ENCODE measurements around the gene ADARB2. TPM values are rescaled to one million over a fixed set of nuclear protein-coding genes. Genes with fewer than 3 reads are reported as not detected.
A peak's percentile ranks its signal among the peaks of the same experiment; 100 is the strongest.

ADARB2 gene
- total and polyA plus RNA-seq, 5 donors from 2014 or later = 0.27 to 2.9 (median 0.69) TPM; not detected in 1

- no peaks in the 10 kb centered on the region for H3K4me1 Mint-ChIP-seq
- Histone ChIP-seq H3K27me3 (ENCODE audit: control insufficient read depth, insufficient read depth, low read length) (no peaks in the 10 kb centered on the region), H3K36me3 (ENCODE audit: control insufficient read depth, insufficient read depth, low read length) (no peaks in the 10 kb centered on the region), H3K27ac (ENCODE audit: insufficient read depth, low read length, poor library complexity, severe bottlenecking) (no peak overlapping the region), H3K4me3 (ENCODE audit: low read depth, low read length) (no peak overlapping the region), H3K9me3 (ENCODE audit: control insufficient read depth in 2 of 2, low read length in 2 of 2) (peaks cover 0 to 3% of the 10 kb centered on the region in 2 experiments), H3K4me1 (ENCODE audit: control insufficient read depth, insufficient read depth, low read length, poor library complexity, severe bottlenecking) (no peaks in the 10 kb centered on the region)
- no peaks in the 10 kb centered on the region for H3K36me3 Mint-ChIP-seq
- peaks cover 0 to 2% (median 0%) of the 10 kb centered on the region in 7 donors for H3K9me3 Mint-ChIP-seq
- no peak overlapping the region for H3K4me3 Mint-ChIP-seq
- ATAC-seq (ENCODE audit: low read depth in 2 of 2) (no peak), DNase-seq (no peak)
- no peaks in the 10 kb centered on the region for H3K27me3 Mint-ChIP-seq
- H3K27ac Mint-ChIP-seq = no peak overlapping the region
Observed at GRCh38 chr10:1602037-1602484, 135.3 kb downstream of the ADARB2 start.

- H3K27me3 ChIP-seq (ENCODE audit: control insufficient read depth, insufficient read depth, low read length) = no peaks in the 10 kb centered on the region
- no peak overlapping the region for H3K27ac ChIP-seq (ENCODE audit: insufficient read depth, low read length, poor library complexity, severe bottlenecking)
- H3K36me3 ChIP-seq (ENCODE audit: control insufficient read depth, insufficient read depth, low read length) = no peaks in the 10 kb centered on the region
- no peak overlapping the region for H3K4me3 ChIP-seq (ENCODE audit: low read depth, low read length)
- ATAC-seq (ENCODE audit: low read depth in 2 of 2) (no peak), DNase-seq (no peak)
- H3K9me3 Mint-ChIP-seq = peaks cover 0 to 2% (median 0%) of the 10 kb centered on the region in 7 donors
- H3K4me1 Mint-ChIP-seq = no peaks in the 10 kb centered on the region
- peaks cover 0 to 3% of the 10 kb centered on the region in 2 experiments for H3K9me3 ChIP-seq (ENCODE audit: control insufficient read depth in 2 of 2, low read length in 2 of 2)
- no peak overlapping the region for H3K27ac Mint-ChIP-seq
- H3K4me3 Mint-ChIP-seq = peak overlapping the region in 1 of 4 donors; percentile 8
- no peaks in the 10 kb centered on the region for H3K4me1 ChIP-seq (ENCODE audit: control insufficient read depth, insufficient read depth, low read length, poor library complexity, severe bottlenecking)
- H3K36me3 Mint-ChIP-seq = no peaks in the 10 kb centered on the region
- peaks cover 2% of the 10 kb centered on the region for H3K27me3 Mint-ChIP-seq
Observed at GRCh38 chr10:1601406-1601805, 135.9 kb downstream of the ADARB2 start.

GRCh38 chr10:1600861-1601260 is 136.5 kb downstream of the ADARB2 start:
- Histone ChIP-seq H3K36me3 (ENCODE audit: control insufficient read depth, insufficient read depth, low read length) (no peaks in the 10 kb centered on the region), H3K9me3 (ENCODE audit: control insufficient read depth in 2 of 2, low read length in 2 of 2) (peaks cover 0 to 3% of the 10 kb centered on the region in 2 experiments), H3K27me3 (ENCODE audit: control insufficient read depth, insufficient read depth, low read length) (no peaks in the 10 kb centered on the region), H3K4me1 (ENCODE audit: control insufficient read depth, insufficient read depth, low read length, poor library complexity, severe bottlenecking) (no peaks in the 10 kb centered on the region), H3K4me3 (ENCODE audit: low read depth, low read length) (no peak overlapping the region), H3K27ac (ENCODE audit: insufficient read depth, low read length, poor library complexity, severe bottlenecking) (no peak overlapping the region)
- Mint-ChIP-seq H3K36me3 (no peaks in the 10 kb centered on the region), H3K4me3 (no peak overlapping the region), H3K27me3 (peaks cover 4% of the 10 kb centered on the region), H3K27ac (no peak overlapping the region), H3K4me1 (no peaks in the 10 kb centered on the region), H3K9me3 (peaks cover 0 to 2% (median 0%) of the 10 kb centered on the region in 7 donors)
- no peak for ATAC-seq (ENCODE audit: low read depth in 2 of 2)
- DNase-seq = no peak

- Mint-ChIP-seq H3K27ac (no peak overlapping the region), H3K36me3 (no peaks in the 10 kb centered on the region), H3K9me3 (peaks cover 0 to 2% (median 0%) of the 10 kb centered on the region in 7 donors), H3K4me3 (no peak overlapping the region), H3K4me1 (no peaks in the 10 kb centered on the region), H3K27me3 (peaks cover 4% of the 10 kb centered on the region)
- Histone ChIP-seq H3K9me3 (ENCODE audit: control insufficient read depth in 2 of 2, low read length in 2 of 2) (peaks cover 0 to 3% of the 10 kb centered on the region in 2 experiments), H3K27me3 (ENCODE audit: control insufficient read depth, insufficient read depth, low read length) (no peaks in the 10 kb centered on the region), H3K4me3 (ENCODE audit: low read depth, low read length) (no peak overlapping the region), H3K27ac (ENCODE audit: insufficient read depth, low read length, poor library complexity, severe bottlenecking) (no peak overlapping the region), H3K4me1 (ENCODE audit: control insufficient read depth, insufficient read depth, low read length, poor library complexity, severe bottlenecking) (no peaks in the 10 kb centered on the region), H3K36me3 (ENCODE audit: control insufficient read depth, insufficient read depth, low read length) (no peaks in the 10 kb centered on the region)
- no peak for ATAC-seq (ENCODE audit: low read depth in 2 of 2)
- DNase-seq = no peak
Observed at GRCh38 chr10:1598393-1599153, 138.8 kb downstream of the ADARB2 start.

- Mint-ChIP-seq H3K9me3 (peaks cover 0 to 2% (median 0%) of the 10 kb centered on the region in 7 donors), H3K4me3 (no peak overlapping the region), H3K27me3 (peaks cover 4% of the 10 kb centered on the region), H3K36me3 (no peaks in the 10 kb centered on the region), H3K4me1 (no peaks in the 10 kb centered on the region), H3K27ac (no peak overlapping the region)
- H3K4me1 ChIP-seq (ENCODE audit: control insufficient read depth, insufficient read depth, low read length, poor library complexity, severe bottlenecking) = no peaks in the 10 kb centered on the region
- H3K9me3 ChIP-seq (ENCODE audit: control insufficient read depth in 2 of 2, low read length in 2 of 2) = peaks cover 0 to 3% of the 10 kb centered on the region in 2 experiments
- no peak overlapping the region for H3K4me3 ChIP-seq (ENCODE audit: low read depth, low read length)
- no peaks in the 10 kb centered on the region for H3K27me3 ChIP-seq (ENCODE audit: control insufficient read depth, insufficient read depth, low read length)
- no peak overlapping the region for H3K27ac ChIP-seq (ENCODE audit: insufficient read depth, low read length, poor library complexity, severe bottlenecking)
- ATAC-seq (ENCODE audit: low read depth in 2 of 2) (no peak), DNase-seq (no peak)
- H3K36me3 ChIP-seq (ENCODE audit: control insufficient read depth, insufficient read depth, low read length) = no peaks in the 10 kb centered on the region
Observed at GRCh38 chr10:1597370-1598146, 139.8 kb downstream of the ADARB2 start.

GRCh38 chr10:1596482-1597099 is 140.7 kb downstream of the ADARB2 start:
- Mint-ChIP-seq H3K27ac (no peak overlapping the region), H3K36me3 (no peaks in the 10 kb centered on the region), H3K4me1 (no peaks in the 10 kb centered on the region), H3K9me3 (peaks cover 0 to 2% (median 0%) of the 10 kb centered on the region in 7 donors), H3K4me3 (no peak overlapping the region), H3K27me3 (peaks cover 4% of the 10 kb centered on the region)
- H3K4me3 ChIP-seq (ENCODE audit: low read depth, low read length) = no peak overlapping the region
- ATAC-seq (ENCODE audit: low read depth in 2 of 2) = no peak
- DNase-seq = no peak
- H3K36me3 ChIP-seq (ENCODE audit: control insufficient read depth, insufficient read depth, low read length) = no peaks in the 10 kb centered on the region
- no peak overlapping the region for H3K27ac ChIP-seq (ENCODE audit: insufficient read depth, low read length, poor library complexity, severe bottlenecking)
- H3K4me1 ChIP-seq (ENCODE audit: control insufficient read depth, insufficient read depth, low read length, poor library complexity, severe bottlenecking) = no peaks in the 10 kb centered on the region
- H3K27me3 ChIP-seq (ENCODE audit: control insufficient read depth, insufficient read depth, low read length) = no peaks in the 10 kb centered on the region
- H3K9me3 ChIP-seq (ENCODE audit: control insufficient read depth in 2 of 2, low read length in 2 of 2) = peaks cover 0 to 3% of the 10 kb centered on the region in 2 experiments

- H3K4me3 Mint-ChIP-seq = no peak overlapping the region
- H3K27me3 Mint-ChIP-seq = peaks cover 4% of the 10 kb centered on the region
- Histone ChIP-seq H3K4me3 (ENCODE audit: low read depth, low read length) (no peak overlapping the region), H3K27me3 (ENCODE audit: control insufficient read depth, insufficient read depth, low read length) (no peaks in the 10 kb centered on the region), H3K36me3 (ENCODE audit: control insufficient read depth, insufficient read depth, low read length) (no peaks in the 10 kb centered on the region), H3K4me1 (ENCODE audit: control insufficient read depth, insufficient read depth, low read length, poor library complexity, severe bottlenecking) (no peaks in the 10 kb centered on the region), H3K9me3 (ENCODE audit: control insufficient read depth in 2 of 2, low read length in 2 of 2) (peaks cover 0 to 3% of the 10 kb centered on the region in 2 experiments), H3K27ac (ENCODE audit: insufficient read depth, low read length, poor library complexity, severe bottlenecking) (no peak overlapping the region)
- H3K9me3 Mint-ChIP-seq = peaks cover 0 to 4% (median 0%) of the 10 kb centered on the region in 7 donors
- no peaks in the 10 kb centered on the region for H3K4me1 Mint-ChIP-seq
- ATAC-seq (ENCODE audit: low read depth in 2 of 2) (no peak), DNase-seq (no peak)
- H3K27ac Mint-ChIP-seq = no peak overlapping the region
- no peaks in the 10 kb centered on the region for H3K36me3 Mint-ChIP-seq
Observed at GRCh38 chr10:1595726-1596125, 141.6 kb downstream of the ADARB2 start.
